PC-9 (cell line): ENCODE results near the gene PABPN1L. TPM values are rescaled to one million over a fixed set of nuclear protein-coding genes. Genes with fewer than 3 reads are reported as not detected.

Experiments used
- BruUV-seq: library from RNA; stranded (reverse); fragments of 400-500 nt; replicated peaks from 2 replicates; lab custom pipeline; 2021; lab: Mats Ljungman, UMichigan
- CTCF ChIA-PET: fragments of 300-600 bp; sonication (Branson Sonifier 250); formaldehyde crosslinking; loops from one replicate; lab custom pipeline; 2022; ENCODE audit warnings: antibody characterized with exemption; lab: Charles Lee
- POLR2A ChIA-PET: fragments of 300-600 bp; sonication (Branson Sonifier 250); formaldehyde crosslinking; loops from one replicate; lab custom pipeline; 2022; ENCODE audit warnings: antibody characterized with exemption; ENCODE audit not compliant: unreplicated experiment; lab: Charles Lee
- DNase-seq, 2 experiments: peaks; one replicate each; pipeline versions ENCODE4 v3.0.0 to v3.0.0-alpha.2; 2015 to 2022; ENCODE audit warnings: mixed read lengths in 1 of 2
- H2AFZ ChIP-seq: fragments of 200-600 bp; sonication (generic); 2 replicates; pipeline ENCODE4 v1.8.1; 2017; ENCODE audit warnings: antibody characterized with exemption
- H3F3A ChIP-seq: fragments of 200-600 bp; sonication (generic); 2 replicates; pipeline ENCODE4 v1.8.1; 2017; ENCODE audit warnings: antibody characterized with exemption, mild to moderate bottlenecking, low read depth; ENCODE audit not compliant: insufficient read depth
- H3K27ac ChIP-seq: fragments of 200-600 bp; sonication (generic); 2 replicates; pipeline ENCODE4 v1.6.1; 2016; ENCODE audit warnings: mixed run types
- H3K27me3 ChIP-seq: fragments of 200-600 bp; sonication (generic); 2 replicates; pipeline ENCODE4 v1.6.1; 2016; ENCODE audit warnings: low read depth, mixed run types; ENCODE audit not compliant: insufficient read depth
- H3K36me3 ChIP-seq: fragments of 200-600 bp; sonication (generic); 2 replicates; pipeline ENCODE4 v1.6.1; 2016; ENCODE audit warnings: low read depth, mixed run types
- H3K4me1 ChIP-seq: fragments of 200-600 bp; sonication (generic); replicated peaks from 2 replicates; pipeline ENCODE4 v1.6.1; 2016; ENCODE audit warnings: mixed run types; ENCODE audit not compliant: insufficient read depth
- H3K4me2 ChIP-seq: fragments of 200-600 bp; sonication (generic); 2 replicates; pipeline ENCODE4 v1.6.1; 2017; ENCODE audit warnings: mixed run types
- H3K4me3 ChIP-seq: fragments of 200-600 bp; sonication (generic); 2 replicates; pipeline ENCODE4 v1.6.1; 2016; ENCODE audit warnings: mixed run types
- H3K79me2 ChIP-seq: fragments of 200-600 bp; sonication (generic); 2 replicates; pipeline ENCODE4 v1.6.1; 2017; ENCODE audit warnings: low read depth, mixed run types
- H3K9me2 ChIP-seq: fragments of 200-600 bp; sonication (generic); 2 replicates; pipeline ENCODE4 v1.8.1; 2017; ENCODE audit warnings: mild to moderate bottlenecking; ENCODE audit not compliant: insufficient read depth
- H3K9me3 ChIP-seq: fragments of 200-600 bp; sonication (generic); 2 replicates; pipeline ENCODE4 v1.8.1; 2016; ENCODE audit warnings: low read depth; ENCODE audit not compliant: insufficient read depth
- H4K20me1 ChIP-seq: fragments of 200-600 bp; sonication (generic); 2 replicates; pipeline ENCODE4 v1.8.1; 2017; ENCODE audit not compliant: insufficient read depth
- EZH2 ChIP-seq: fragments of 200-600 bp; sonication (generic); IDR thresholded peaks from 2 replicates; pipeline ENCODE4 v1.8.0; 2017; ENCODE audit warnings: antibody characterized with exemption, low read depth
- intact Hi-C: fragments of 100-400 bp; cut with micrococcal nuclease; formaldehyde crosslinking; loops from one replicate; pipeline ENCODE4 v1.10.0; 2022; ENCODE audit not compliant: unreplicated experiment
- total RNA-seq: library from RNA; stranded (reverse); gene quantifications from 2 replicates; pipeline ENCODE4 v1.2.3, GENCODE V29; 2021
- TF ChIP-seq, protein P1 (sequence below): fragments of 200-600 bp; sonication (generic); conservative IDR thresholded peaks from 2 replicates; pipeline ENCODE4 v1.6.1; 2017; ENCODE audit warnings: mixed run types, antibody characterized with exemption, mild to moderate bottlenecking, moderate library complexity

PABPN1L gene
- total RNA-seq, 1 experiment from 2014 or later: not detected

DNA sequence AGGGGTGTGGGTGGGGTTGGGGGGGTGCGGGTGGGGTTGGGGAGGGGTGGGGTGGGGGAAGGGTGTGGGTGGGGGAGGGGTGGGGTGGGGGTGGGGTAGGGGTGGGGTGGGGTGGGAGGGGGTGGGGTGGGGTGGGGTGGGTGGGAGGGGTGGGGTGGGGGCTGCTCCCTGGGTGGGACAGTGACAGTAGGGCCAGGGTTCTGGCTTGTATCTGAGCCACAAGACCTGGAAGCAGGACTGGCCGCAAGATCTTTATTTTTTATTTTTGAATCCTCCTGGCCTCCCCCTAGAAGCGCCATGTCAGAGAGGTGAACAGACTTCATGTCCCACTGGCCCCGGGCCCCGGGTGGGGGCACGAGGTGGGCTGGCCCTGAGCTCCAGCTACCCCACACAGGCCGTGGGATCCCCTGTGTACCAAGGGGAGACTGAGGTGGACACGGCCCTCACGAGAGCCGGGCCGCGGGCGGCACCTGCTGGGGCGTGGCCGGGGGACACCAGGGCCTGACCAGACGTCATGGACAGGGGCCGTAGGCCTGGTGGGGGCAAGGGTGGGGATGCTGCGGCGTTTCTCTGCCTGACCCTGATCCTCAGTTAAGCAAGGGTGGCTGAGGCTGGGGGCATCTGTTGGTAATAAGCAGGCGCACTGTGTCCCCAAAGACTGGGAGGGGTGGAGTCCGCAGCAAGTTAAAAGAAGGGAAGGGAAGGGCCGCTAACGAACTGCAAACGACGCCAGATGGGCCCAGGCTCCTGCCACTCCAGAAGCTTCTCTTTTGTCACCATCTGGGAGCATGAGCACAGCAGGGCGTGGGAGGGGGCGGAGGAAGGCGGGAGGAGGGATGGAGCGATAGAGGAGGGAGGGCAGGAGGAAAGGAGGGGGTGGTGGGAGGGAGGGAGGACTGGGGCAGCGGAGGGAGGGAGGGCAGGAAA lies 22.3 kb upstream of the PABPN1L start:
- Histone ChIP-seq H3K9me3 (no peaks in the 10 kb centered on the region), H4K20me1 (no peaks in the 10 kb centered on the region), H3K27me3 (peaks cover 13% of the 10 kb centered on the region; the same call in 1 of the 2 replicates), H3K4me2 (no peak overlapping the region), H2AFZ (no peak overlapping the region), H3K27ac (no peak overlapping the region), H3K4me1 (no peaks in the 10 kb centered on the region), H3K9me2 (no peaks in the 10 kb centered on the region), H3K4me3 (no peak overlapping the region), H3K79me2 (no peaks in the 10 kb centered on the region), H3K36me3 (no peaks in the 10 kb centered on the region), H3F3A (no peaks in the 10 kb centered on the region)
- no TSS peak for BruUV-seq
- no peak for DNase-seq
- ChIA-PET POLR2A (no interaction called here), CTCF (no interaction called here)
- intact Hi-C loops: no loop called here
- no peak for TF ChIP-seq EZH2

DNA sequence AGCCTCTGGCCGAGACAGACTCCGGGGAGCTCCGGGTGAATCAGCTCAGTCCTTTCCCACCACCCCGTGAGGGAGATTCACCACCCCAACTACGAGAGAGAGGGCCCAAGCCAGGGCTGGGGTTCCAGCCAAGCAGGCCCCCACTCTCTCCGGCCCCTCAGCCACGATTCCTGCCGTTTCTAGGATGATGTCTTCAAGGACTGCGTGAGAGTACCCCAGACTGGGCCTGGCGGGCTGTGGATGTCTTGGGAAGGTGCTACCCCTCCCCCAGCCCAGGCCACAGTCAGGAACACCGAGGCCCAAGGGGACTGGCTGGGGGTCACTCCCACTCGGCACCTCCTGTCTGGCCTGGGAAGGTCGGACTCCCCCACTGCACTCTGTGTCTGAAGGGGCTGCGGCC lies 21.6 kb upstream of the PABPN1L start:
- no peak overlapping the region for H3K27ac ChIP-seq
- peaks cover 10% of the 10 kb centered on the region; the same call in 1 of the 2 replicates for H3K27me3 ChIP-seq
- no peak overlapping the region for H2AFZ ChIP-seq
- H3K9me2 ChIP-seq: no peaks in the 10 kb centered on the region
- H4K20me1 ChIP-seq: no peaks in the 10 kb centered on the region
- H3K4me2 ChIP-seq: no peak overlapping the region
- ChIA-PET POLR2A (no interaction called here), CTCF (no interaction called here)
- TF ChIP-seq, protein P1, sequence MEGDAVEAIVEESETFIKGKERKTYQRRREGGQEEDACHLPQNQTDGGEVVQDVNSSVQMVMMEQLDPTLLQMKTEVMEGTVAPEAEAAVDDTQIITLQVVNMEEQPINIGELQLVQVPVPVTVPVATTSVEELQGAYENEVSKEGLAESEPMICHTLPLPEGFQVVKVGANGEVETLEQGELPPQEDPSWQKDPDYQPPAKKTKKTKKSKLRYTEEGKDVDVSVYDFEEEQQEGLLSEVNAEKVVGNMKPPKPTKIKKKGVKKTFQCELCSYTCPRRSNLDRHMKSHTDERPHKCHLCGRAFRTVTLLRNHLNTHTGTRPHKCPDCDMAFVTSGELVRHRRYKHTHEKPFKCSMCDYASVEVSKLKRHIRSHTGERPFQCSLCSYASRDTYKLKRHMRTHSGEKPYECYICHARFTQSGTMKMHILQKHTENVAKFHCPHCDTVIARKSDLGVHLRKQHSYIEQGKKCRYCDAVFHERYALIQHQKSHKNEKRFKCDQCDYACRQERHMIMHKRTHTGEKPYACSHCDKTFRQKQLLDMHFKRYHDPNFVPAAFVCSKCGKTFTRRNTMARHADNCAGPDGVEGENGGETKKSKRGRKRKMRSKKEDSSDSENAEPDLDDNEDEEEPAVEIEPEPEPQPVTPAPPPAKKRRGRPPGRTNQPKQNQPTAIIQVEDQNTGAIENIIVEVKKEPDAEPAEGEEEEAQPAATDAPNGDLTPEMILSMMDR: no peak
- TF ChIP-seq EZH2: no peak
- no peak for DNase-seq
- H3K36me3 ChIP-seq: no peaks in the 10 kb centered on the region
- no peaks in the 10 kb centered on the region for H3K79me2 ChIP-seq
- no peak overlapping the region for H3K4me3 ChIP-seq
- H3K9me3 ChIP-seq: no peaks in the 10 kb centered on the region
- no peaks in the 10 kb centered on the region for H3K4me1 ChIP-seq
- BruUV-seq: no TSS peak
- H3F3A ChIP-seq: no peaks in the 10 kb centered on the region; the same call in 1 of the 2 replicates
- intact Hi-C loops: no loop called here

DNA sequence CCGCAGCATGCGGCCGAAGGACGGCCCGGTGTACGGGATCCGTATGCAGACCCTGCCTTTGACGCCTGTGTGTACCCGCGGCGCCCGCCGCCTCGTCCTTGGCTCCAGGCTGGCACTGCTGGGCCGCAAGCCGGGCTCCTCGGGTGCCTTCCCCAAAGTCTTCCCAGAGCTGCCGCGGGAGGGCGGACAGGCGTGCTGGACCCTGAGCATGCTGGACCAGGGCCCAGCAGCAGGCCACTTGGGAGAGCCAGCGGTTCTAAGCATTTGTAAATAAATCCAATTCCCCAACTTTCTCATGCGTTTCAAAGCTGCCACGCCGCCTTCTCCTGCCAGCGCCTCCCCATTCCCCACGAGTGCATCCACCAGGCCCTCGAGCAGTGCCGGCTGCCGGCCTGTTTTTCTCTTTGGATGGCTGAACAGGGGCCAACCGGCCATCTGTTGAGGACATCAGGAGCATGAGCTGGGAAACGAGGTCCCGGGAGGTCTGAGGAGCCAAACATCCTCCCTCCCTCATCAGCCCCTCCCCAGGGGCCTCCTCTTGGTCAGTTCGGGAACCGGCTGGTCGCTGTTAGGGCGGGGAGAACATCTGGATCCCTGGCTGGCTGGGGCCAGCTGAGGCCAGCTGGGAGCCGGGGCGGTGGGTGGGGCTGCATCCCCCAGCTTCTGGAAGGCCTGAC lies 20.5 kb upstream of the PABPN1L start:
- BruUV-seq: no TSS peak
- Histone ChIP-seq H3K4me3 (no peak overlapping the region), H3K27me3 (peaks cover 5% of the 10 kb centered on the region; the same call in 1 of the 2 replicates), H3K36me3 (no peaks in the 10 kb centered on the region), H4K20me1 (no peaks in the 10 kb centered on the region), H3K27ac (no peak overlapping the region), H3K4me2 (no peak overlapping the region), H3K4me1 (no peaks in the 10 kb centered on the region), H2AFZ (no peak overlapping the region), H3K9me3 (no peaks in the 10 kb centered on the region), H3F3A (peaks cover 5% of the 10 kb centered on the region; the same call in 1 of the 2 replicates), H3K9me2 (no peaks in the 10 kb centered on the region), H3K79me2 (no peaks in the 10 kb centered on the region)
- intact Hi-C loops: no loop called here
- ChIA-PET POLR2A (interaction anchor here (0.5 kb wide), 1 partner anchor 191 kb away, joined by 3 read pairs; no protein-coding TSS in a partner anchor), CTCF (no interaction called here)
- TF ChIP-seq EZH2: no peak
- TF ChIP-seq, protein P1: no peak
- no peak for DNase-seq
